ENCODE results near the gene DNAI1. TPM values are rescaled to one million over a fixed set of nuclear protein-coding genes. Genes with fewer than 3 reads are reported as not detected.

DNAI1 gene
- polyA plus RNA-seq, 1 donor (not counting 4 experiments of a cell fraction or from before 2014, with no cell fraction given): 0.08 TPM

DNA sequence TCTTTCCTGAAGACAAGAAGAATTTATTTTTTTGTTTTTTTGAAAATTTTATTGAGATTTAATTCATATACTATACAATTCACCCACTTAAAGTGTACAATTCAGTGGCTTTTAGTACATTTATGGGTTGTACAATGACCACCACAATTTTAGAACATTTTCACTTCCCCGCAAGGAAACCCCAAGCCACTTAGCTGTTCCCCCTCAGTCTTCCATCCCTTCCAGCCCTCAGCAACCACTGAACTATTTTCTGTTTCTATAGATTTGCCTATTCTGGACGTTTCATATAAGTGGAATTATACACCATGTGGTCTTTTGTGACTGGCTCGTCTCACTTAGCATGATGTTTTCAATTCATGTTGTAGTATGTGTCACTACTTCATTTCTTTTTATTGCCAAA, 28.0 kb downstream of the DNAI1 start:
- H3K36me3 ChIP-seq (ENCODE audit: control insufficient read depth in 2 of 2, extremely low read depth in 1 of 2, insufficient read depth in 2 of 2, low read length in 2 of 2): no peaks in the 10 kb centered on the region
- H3K27ac ChIP-seq (ENCODE audit: control insufficient read depth, insufficient read depth, low read length): no peak overlapping the region
- no peaks in the 10 kb centered on the region for H3K9me1 ChIP-seq (ENCODE audit: control insufficient read depth, extremely low read depth, insufficient read depth, low read length)
- TF ChIP-seq EZH2 (IDR thresholded peaks at IDR 0.05; ENCODE audit: low read length): no peak
- TF ChIP-seq, protein P1, sequence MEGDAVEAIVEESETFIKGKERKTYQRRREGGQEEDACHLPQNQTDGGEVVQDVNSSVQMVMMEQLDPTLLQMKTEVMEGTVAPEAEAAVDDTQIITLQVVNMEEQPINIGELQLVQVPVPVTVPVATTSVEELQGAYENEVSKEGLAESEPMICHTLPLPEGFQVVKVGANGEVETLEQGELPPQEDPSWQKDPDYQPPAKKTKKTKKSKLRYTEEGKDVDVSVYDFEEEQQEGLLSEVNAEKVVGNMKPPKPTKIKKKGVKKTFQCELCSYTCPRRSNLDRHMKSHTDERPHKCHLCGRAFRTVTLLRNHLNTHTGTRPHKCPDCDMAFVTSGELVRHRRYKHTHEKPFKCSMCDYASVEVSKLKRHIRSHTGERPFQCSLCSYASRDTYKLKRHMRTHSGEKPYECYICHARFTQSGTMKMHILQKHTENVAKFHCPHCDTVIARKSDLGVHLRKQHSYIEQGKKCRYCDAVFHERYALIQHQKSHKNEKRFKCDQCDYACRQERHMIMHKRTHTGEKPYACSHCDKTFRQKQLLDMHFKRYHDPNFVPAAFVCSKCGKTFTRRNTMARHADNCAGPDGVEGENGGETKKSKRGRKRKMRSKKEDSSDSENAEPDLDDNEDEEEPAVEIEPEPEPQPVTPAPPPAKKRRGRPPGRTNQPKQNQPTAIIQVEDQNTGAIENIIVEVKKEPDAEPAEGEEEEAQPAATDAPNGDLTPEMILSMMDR (optimal IDR thresholded peaks at IDR 0.05 in 1 of 3, IDR thresholded peaks at IDR 0.05 in 1 of 3, conservative IDR thresholded peaks at IDR 0.05 in 1 of 3; ENCODE audit: extremely low read depth in 1 of 3, insufficient read depth in 2 of 3, low read length in 3 of 3): no peak
- H3K4me1 ChIP-seq (ENCODE audit: control insufficient read depth, extremely low read depth, insufficient read depth, low read length): no peaks in the 10 kb centered on the region
- no peak overlapping the region for H3K4me3 ChIP-seq (ENCODE audit: control insufficient read depth in 2 of 3, extremely low read depth in 1 of 3, insufficient read depth in 2 of 3, low read depth in 1 of 3, low read length in 3 of 3)
- no peaks in the 10 kb centered on the region for H3K79me2 ChIP-seq (ENCODE audit: control insufficient read depth, insufficient read depth, low read length)
- no peak overlapping the region for H3K4me2 ChIP-seq (ENCODE audit: control insufficient read depth, extremely low read depth, insufficient read depth, low read depth, low read length)
- no peak for FAIRE-seq
- dilution Hi-C loops (cut with MboI; ENCODE audit: extremely low pct_ligation_motif_present, low sequenced_read_pairs): no loop called here
- no peaks in the 10 kb centered on the region for H4K20me1 ChIP-seq (ENCODE audit: control insufficient read depth, extremely low read depth, insufficient read depth, low read length)
- H2AFZ ChIP-seq (ENCODE audit: control insufficient read depth, low read length): no peak overlapping the region
- no peaks in the 10 kb centered on the region for H3K9me3 ChIP-seq (ENCODE audit: control insufficient read depth, low read depth, low read length)
- H3K27me3 ChIP-seq (ENCODE audit: control insufficient read depth, extremely low read depth, insufficient read depth, low read length): peaks cover 14% of the 10 kb centered on the region
- DNase-seq (ENCODE audit: low read depth, low spot score): no peak
- no peak overlapping the region for H3K9ac ChIP-seq (ENCODE audit: control insufficient read depth, extremely low read depth, insufficient read depth, low read length)

DNA sequence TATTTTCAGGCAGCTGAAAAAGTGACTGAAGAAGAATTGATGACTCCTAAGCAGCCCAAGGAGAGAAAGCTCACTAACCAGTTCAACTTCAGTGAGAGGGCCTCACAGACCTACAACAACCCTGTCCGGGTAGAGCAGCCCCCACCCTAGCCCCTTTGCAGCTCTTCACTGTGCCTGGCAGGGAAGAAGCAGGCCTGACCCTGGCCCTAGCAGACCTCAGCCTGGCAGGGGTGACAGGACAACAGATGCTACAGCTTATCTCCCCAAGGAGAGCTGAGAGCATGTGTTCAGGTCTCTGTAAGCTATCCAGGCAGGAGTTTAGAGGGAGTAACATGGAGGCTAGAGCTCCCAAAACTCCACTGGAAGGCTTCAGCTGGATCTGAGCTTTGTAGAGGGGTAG, 31.8 kb downstream of the DNAI1 start:
- no peaks in the 10 kb centered on the region for H3K4me1 ChIP-seq (ENCODE audit: control insufficient read depth, extremely low read depth, insufficient read depth, low read length)
- H3K79me2 ChIP-seq (ENCODE audit: control insufficient read depth, insufficient read depth, low read length): no peaks in the 10 kb centered on the region
- no peaks in the 10 kb centered on the region for H3K9me1 ChIP-seq (ENCODE audit: control insufficient read depth, extremely low read depth, insufficient read depth, low read length)
- dilution Hi-C loops (cut with MboI; ENCODE audit: extremely low pct_ligation_motif_present, low sequenced_read_pairs): no loop called here
- no peaks in the 10 kb centered on the region for H3K9me3 ChIP-seq (ENCODE audit: control insufficient read depth, low read depth, low read length)
- no peak overlapping the region for H3K4me2 ChIP-seq (ENCODE audit: control insufficient read depth, extremely low read depth, insufficient read depth, low read depth, low read length)
- H3K9ac ChIP-seq (ENCODE audit: control insufficient read depth, extremely low read depth, insufficient read depth, low read length): no peak overlapping the region
- no peak overlapping the region for H3K4me3 ChIP-seq (ENCODE audit: control insufficient read depth in 2 of 3, extremely low read depth in 1 of 3, insufficient read depth in 2 of 3, low read depth in 1 of 3, low read length in 3 of 3)
- FAIRE-seq (no peak), DNase-seq (ENCODE audit: low read depth, low spot score) (no peak)
- no peak overlapping the region for H2AFZ ChIP-seq (ENCODE audit: control insufficient read depth, low read length)
- no peaks in the 10 kb centered on the region for H3K36me3 ChIP-seq (ENCODE audit: control insufficient read depth in 2 of 2, extremely low read depth in 1 of 2, insufficient read depth in 2 of 2, low read length in 2 of 2)
- peaks cover 18% of the 10 kb centered on the region for H3K27me3 ChIP-seq (ENCODE audit: control insufficient read depth, extremely low read depth, insufficient read depth, low read length)
- H3K27ac ChIP-seq (ENCODE audit: control insufficient read depth, insufficient read depth, low read length): no peak overlapping the region
- peaks cover 5% of the 10 kb centered on the region for H4K20me1 ChIP-seq (ENCODE audit: control insufficient read depth, extremely low read depth, insufficient read depth, low read length)
- no peak for TF ChIP-seq EZH2 (IDR thresholded peaks at IDR 0.05; ENCODE audit: low read length)
- TF ChIP-seq, protein P1 (optimal IDR thresholded peaks at IDR 0.05 in 1 of 3, IDR thresholded peaks at IDR 0.05 in 1 of 3, conservative IDR thresholded peaks at IDR 0.05 in 1 of 3; ENCODE audit: extremely low read depth in 1 of 3, insufficient read depth in 2 of 3, low read length in 3 of 3): no peak
